Glomerular endothelial cell (primary cell): ENCODE measurements around the gene SYT15. TPM values are rescaled to one million over a fixed set of nuclear protein-coding genes. Genes with fewer than 3 reads are reported as not detected.

Experiments used
- total RNA-seq: library from RNA; depleted of rRNA; stranded (reverse); fragments of >200 nt; gene quantifications from 2 replicates; pipeline ENCODE4 v1.2.3, GENCODE V29; 2015

Gene SYT15
- total RNA-seq, 1 donor from 2014 or later: 0.29 TPM

Other genes with a start within 250 kb of the SYT15 start
- 0.06 TPM in 1 of 2 replicates, not detected in the other for gene ANXA8L1, start 203.4 kb upstream of the SYT15 start, total RNA-seq
- gene NPY4R, start 113.2 kb upstream of the SYT15 start, total RNA-seq: not detected in 2 replicates
- 0.10 and 0.41 TPM in 2 replicates for gene GPRIN2, start 22.5 kb upstream of the SYT15 start, total RNA-seq